Caki2 (cell line): ENCODE measurements around the gene ZNF275. TPM values are rescaled to one million over a fixed set of nuclear protein-coding genes. Genes with fewer than 3 reads are reported as not detected.

ENCODE experiments used
- DNase-seq: peaks from one replicate; pipeline ENCODE4 v3.0.0-alpha.2; 2015; ENCODE audit warnings: low read depth
- in situ Hi-C: cut with HindIII; loops from 2 replicates; pipeline ENCODE4 v1.10.0; 2016; ENCODE audit warnings: low sequenced_read_pairs, low pct_unique_long_range_greater_than_20kb, mixed read lengths
- total RNA-seq: library from RNA; depleted of rRNA; stranded (reverse); fragments of >200 nt; shearing (Covaris generic); gene quantifications from 2 replicates; pipeline ENCODE4 v1.2.3, GENCODE V29; 2014; ENCODE audit warnings: low replicate concordance; rRNA removed

ZNF275 gene
- total RNA-seq, 1 experiment from 2014 or later, result 6.1 TPM

DNA sequence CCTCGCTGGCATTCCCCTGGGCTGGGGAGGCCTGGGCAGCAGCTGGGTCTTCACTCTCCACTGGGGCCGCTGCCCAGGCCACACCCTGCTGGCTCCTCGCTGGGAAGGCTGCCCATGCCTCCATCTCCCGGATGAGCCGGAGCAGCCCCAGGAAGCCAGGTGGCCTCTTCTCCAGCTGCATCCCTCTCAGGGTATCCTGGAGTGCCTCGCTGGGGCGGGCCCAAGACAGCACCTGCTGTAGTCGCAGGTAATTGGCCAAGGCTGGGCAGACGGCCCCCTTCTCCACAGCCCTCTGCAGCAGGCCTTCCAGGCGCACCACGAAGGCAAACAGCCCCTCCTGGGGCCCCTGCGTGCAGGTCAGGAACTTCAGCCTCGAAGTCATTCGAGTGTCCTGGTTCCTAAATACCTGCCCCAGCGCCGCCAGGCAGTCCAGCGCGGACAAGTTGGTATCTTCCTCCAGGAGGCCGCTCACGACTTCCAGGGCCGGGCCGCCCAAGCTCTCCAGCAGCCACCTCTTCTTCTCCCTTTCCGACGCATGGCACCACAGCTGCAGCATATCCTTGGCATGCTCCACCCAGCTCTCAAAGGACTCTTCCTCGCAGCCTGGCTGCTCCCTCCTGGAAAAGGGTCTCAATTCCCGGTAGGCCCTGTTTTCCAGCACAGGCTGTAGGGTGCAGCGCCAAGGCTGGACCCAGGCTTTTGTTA, 63.5 kb downstream of the ZNF275 start:
- in situ Hi-C loops, result no loop called here
- DNase-seq, result no peak

- in situ Hi-C loops, result no loop called here
- no peak for DNase-seq
Measured at GRCh38 chrX:153398275-153398960, 64.5 kb downstream of the ZNF275 start.

GRCh38 chrX:153400146-153401132, 66.5 kb downstream of the ZNF275 start:
- in situ Hi-C loops, result no loop called here
- no peak for DNase-seq

DNA sequence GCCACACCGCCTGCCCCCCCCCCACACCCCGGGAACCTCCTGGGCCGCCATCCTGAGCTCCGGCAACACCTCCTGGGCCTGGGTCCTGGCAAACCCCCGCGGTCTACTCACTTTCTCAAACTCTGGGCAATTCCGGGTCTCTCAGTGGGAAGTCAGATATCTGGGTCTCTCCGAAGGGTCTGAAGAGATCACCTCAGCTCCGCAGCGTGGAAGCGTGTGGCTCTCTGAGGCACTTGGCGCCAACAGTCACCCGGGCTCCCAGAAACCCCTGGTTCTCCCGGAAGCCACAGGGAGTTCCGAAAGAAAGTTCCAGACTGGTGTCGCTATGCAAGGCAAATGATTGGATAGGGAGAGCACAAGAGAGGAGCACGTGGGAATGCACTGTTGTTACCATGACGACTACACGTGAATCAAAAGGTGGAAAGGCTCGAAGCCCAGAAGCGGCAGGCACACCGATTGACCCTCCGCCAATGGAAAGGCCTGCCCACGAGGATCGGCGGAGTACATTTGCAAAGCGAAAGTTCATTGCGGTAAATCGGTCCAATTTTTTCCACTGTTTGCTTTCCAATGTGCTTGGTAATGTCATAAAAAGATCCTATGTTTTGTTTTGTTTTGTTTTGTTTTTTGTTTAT, 67.3 kb downstream of the ZNF275 start, which contains the start of gene PNMA6E:
Gene PNMA6E (minus strand): TSS at position 218 of the 632 bp plus-strand sequence. CDS start 2,501 bp downstream, outside the sequence.
- in situ Hi-C loops, result no loop called here
- no peak for DNase-seq

Other genes with a start within 250 kb of the ZNF275 start
- gene MAGEA1, start 154.9 kb upstream of the ZNF275 start, total RNA-seq, result not detected in 2 replicates
- not detected in 2 replicates for gene PNMA6F, start 12.4 kb upstream of the ZNF275 start, total RNA-seq
- 0.03 TPM in 1 of 2 replicates, not detected in the other for gene PNMA6E, start 67.2 kb downstream of the ZNF275 start, total RNA-seq
- not detected in 2 replicates for gene ZFP92, start 77.3 kb downstream of the ZNF275 start, total RNA-seq
- gene TREX2, start 111.9 kb downstream of the ZNF275 start, total RNA-seq, result 0.78 TPM in 1 of 2 replicates, not detected in the other
- gene HAUS7, start 136.4 kb downstream of the ZNF275 start, total RNA-seq, result 55.5 and 76.7 TPM in 2 replicates
- gene BGN, start 160.8 kb downstream of the ZNF275 start, total RNA-seq, result not detected in 2 replicates
- gene ATP2B3, start 183.5 kb downstream of the ZNF275 start, total RNA-seq, result not detected in 2 replicates